GM21423 (cell line): ENCODE results near the gene NAPSA.
"Not testable (repeated sequence)": the region's sequence is repeated elsewhere in the genome, so short reads cannot be mapped to it uniquely, and the experiment has no call there.

Experiments
- ATAC-seq: cut with Tn5 transposase; IDR thresholded peaks from one replicate; pipeline ENCODE4 v1.9.1; 2021; ENCODE audit warnings: mild to moderate bottlenecking, moderate library complexity; ENCODE audit not compliant: unreplicated experiment

Gene NAPSA

DNA sequence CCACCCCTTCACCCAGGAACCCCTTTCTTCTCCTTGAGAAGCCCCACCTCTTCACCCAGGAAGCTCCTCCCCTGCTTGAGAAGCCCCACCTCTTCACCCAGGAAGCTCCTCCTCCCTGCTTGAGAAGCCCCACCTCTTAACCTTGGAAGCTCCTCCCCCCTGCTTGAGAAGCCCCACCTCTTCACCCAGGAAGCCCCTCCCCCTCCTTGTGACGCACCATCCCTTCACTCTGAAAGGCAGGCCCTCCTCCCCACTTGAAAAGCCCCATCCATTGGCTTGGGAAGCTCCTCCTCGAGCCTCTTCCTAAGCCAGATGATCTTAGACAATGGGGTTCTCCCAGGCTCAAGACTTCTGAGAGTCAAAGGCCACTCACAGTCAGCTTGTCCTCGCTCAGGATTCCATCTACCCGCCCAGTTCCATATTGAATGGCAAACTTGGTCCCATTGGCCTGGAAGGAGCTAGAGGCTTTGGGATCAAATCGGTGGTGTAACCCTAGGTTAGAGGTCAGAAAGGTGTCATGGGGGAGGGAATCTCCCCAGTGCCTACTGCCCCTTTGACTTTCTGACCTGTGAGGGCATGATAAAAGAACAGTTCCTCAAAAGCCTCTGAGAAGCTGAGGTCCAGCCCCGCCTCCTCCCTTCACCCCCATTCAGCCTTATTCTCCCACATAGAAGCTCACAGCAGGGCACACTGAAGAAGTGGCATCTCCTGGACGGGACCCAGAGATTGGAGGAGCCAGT is 4.0 kb downstream of the NAPSA start:
- ATAC-seq = no peak

DNA sequence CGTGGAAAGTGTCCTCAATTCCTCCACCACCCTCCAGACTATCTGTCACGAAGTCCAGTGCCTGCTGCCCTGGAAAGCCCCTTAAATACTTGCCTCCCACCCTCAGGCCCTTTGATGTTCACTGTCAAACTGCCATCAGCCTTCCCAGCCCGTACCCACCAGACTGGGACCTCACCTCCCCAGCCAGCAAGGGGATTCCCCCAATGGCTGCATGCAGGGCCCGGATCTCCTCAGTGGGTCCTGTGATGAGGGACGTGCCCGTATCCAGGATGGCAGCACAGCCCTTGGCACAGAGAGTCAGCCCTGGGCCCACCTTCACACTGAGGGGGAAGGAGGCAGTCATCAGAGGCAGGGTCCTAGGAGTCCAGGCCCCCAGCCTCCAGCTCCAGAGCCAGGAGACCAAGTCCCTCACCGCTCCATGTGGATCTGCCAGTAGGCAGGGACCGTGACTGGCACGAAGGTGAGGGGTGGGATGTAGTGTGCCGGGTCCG is 6.1 kb downstream of the NAPSA start:
- ATAC-seq = no peak

DNA sequence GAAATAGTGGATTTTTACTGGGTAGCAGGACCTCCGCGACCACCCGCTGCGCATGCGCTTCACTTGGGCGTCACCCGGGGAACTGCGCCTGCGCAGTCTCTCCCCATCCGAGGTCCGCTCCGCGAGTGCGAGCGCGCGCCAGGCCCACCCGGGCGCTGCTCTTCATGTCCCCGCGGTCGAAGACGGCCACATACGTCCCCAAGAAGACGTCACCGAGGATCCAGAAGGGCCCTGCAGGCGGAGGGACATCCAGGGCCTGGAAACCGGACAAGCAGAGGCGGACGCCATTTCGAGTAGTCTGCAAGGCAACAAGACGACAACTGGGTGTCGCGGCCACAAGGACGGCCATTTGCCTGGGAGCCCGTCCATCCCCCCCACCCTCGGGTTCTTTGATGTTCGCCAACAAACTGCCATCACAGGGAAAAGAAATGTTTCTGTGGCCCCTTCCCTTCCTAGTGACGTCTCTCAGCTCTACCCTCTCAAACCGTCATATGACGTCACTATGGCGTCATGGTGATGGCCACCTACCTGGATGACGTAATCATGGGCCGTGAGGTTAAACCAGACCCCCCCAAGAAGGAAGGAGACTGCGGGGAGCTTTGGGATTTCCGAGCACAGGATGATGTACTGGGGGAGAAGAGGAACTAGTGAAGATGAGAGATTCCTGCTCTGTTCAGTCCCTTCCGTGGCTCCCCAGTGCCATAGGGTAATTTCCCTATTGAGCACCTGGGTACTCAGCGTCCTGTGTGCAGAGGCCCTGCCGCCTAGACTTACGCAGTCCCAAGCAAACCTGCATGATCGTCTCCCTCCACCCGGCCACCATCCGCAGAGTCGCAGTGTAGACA is 6.7 kb downstream of the NAPSA start:
- no peak for ATAC-seq

DNA sequence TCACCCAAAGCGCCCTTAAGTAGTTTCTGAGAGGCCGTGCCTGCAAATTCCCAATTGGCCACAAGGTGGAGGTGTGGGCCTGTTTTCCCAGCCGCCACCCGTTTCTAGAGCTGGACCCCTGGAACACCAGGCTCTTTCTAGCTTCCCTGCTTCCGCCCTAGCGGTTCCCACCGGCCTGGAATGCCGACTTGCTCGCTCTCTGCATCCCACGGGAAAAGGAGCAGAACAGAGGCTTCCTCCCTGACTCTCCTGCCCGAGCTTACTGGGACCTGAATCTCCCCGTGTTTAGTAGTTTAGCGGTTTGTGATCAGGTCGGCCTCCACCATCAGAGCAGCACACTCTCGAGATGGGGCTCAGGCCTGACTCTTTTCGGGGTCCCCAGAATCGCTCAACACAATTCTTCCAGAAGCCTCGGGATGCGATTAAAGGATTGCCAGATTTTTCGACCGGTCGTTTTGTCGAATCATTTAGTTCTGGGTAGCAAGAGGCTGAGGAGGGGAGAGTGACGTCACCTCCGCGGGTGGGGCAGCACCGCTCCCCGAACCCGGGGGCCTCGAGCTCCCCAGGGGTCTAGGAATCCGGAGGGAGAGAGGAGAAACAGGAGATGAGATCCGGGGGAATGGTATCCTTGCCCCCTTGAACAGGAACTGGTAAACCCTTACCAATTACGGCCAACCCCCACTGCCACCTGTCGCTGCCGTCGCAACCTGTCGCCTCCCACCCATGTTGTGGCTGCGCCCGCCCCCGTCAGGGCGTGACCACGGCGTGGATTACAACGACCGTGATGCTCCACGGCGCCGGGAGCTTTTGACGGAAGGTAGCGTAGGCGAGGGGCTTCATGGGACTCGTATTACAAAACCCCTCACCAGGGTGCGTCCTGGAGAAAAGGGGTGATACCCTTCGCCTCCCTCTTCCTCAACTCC is 8.0 kb downstream of the NAPSA start:
- no peak for ATAC-seq

DNA sequence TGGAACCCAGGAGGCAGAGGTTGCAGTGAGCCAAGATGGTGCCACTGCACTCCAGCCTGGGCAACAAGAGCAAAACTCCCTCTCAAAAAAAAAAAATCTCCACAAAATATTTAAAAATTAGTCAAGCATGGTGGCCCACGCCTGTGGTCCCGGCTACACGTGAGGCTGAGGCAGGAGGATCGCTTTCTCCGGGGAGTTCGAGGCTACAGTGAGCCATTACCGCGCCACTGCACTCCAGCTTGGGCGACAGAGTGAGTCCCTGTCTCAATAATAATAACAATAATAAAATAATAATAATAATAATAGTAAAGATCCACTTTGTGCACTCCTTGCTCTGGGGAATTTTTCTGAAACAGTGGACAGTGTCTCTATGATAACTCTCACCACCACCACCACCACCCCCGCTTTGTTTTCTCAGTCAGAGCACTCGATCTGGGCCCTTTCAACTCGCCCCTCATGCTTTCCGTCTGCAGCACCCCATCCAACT is 8.7 kb downstream of the NAPSA start:
- ATAC-seq = no peak

DNA sequence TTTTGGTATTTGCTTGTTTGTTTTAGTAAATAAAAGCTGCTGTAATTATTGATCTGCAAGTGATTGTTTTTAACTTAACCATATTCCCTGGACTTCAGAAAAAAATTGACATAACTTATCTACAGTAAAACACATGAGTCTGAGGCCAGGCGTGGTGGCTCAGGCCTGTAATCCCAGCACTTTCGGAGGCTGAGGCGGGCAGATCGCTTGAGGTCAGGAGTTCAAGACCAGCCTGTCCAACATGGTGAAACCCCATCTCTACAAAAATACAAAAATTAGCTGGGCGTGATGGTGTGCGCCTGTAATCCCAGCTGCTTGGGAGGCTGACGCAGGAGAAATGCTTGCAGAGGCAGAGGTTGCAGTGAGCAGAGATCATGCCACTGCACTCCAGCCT is 12.0 kb downstream of the NAPSA start:
- ATAC-seq = not testable (repeated sequence)

DNA sequence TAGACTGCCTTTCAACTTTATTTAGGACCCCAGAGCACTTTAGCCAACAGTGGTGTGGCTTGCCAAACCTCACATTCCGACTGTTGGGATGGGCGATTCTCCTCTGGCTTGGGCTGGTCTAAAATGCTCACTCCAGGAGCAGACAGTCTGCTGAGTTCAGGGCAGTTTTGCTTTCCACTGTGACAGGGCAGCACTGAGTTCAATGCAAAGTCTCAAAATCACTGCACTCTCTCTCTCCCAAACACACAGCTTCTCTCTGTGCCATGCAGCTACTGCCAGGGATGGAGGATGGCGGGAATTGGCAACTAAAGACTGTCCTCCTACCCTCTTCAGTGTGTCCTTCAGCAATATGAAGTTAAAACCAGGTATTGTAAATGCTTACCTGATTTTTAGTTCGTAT is 13.2 kb downstream of the NAPSA start:
- no peak for ATAC-seq

DNA sequence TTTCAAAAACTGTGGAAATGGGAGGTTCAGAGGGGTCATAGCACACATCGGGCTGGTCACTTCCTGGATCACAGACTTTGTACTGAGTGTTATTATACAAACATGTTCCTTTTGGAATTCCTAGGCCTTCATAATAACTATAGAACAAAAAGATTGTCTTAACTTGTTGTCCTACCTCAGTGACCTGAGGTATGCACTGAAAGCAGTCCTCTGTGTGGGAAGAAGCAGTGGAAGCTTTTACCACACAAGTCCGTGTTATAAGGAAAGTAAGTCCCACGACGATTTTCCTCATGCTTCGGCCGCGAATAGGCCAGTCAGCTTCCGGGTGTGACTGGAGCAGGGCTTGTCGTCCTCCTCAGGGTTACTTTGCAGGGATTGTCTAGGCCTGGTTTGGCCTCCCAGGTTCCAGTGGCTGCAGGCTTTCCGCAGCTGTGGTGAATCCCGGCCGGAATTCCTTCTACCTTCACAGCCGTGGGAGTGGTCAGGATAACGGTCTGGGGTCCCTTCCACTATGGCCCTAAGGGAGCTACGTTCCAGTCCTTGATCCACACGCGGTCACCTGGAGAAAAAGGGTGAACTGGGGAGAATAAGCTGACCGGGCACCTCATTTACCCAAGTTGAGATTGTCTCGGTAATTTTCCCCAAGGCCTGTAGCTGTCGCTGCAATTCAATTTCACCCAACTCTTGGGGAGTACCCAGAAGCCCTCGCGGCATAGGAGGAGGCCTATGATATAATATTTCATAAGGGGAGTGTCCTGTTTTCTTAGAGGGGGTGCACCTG is 16.0 kb downstream of the NAPSA start:
- no peak for ATAC-seq

DNA sequence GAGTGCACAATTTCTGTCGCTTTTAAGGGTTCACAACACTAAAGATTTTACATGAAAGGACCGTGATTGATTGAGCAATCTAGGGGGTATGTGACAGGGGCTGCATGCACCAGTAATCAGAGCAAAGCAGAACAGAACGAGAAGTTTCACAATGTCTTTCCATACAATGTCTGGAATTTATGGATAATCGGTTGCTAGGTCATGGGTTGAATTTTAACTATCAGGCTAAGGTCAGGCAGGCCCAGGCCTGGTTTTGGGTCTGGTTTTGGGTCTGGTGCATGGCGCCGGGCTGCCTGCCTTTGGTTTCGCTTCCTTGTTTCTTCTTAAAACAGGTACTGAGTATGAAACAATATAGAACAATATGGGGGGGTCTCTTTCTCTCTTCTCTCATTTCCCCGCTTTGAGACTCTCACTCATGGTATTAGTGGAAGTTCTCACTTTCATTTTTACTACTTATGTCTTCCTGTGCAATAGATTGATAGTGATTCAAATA is 18.3 kb downstream of the NAPSA start:
- peak; percentile 46 for ATAC-seq

DNA sequence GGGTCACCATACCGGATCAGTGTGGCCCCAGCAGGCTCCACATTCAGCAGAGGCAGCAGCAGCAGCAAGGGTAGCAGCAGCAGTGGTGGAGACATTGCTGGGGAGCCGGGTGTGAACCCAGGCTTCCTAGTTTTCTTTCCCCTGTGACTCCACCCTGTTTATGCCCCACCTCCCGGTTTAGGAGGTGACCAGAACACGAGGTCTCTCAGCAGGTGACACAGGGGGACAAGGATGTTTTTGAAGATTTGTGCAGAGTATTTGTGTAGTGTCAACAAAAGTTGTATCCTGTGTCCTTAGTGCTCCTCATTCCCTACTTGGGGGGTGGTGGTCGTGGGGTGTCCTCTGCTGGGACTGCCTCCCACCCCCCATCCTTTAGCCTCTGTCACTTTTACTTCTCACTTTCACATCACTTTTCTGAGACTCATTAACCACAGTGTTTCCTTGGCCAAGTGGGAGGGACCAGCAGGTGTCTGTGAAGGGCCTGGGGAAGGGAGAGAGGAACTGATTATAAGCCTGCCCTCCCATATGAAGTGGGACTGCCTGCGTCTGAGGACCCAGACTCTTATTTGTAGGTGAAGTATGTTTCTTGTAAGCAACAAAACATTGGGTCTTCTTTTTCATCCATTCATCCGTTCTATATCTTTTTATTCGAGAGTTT is 20.6 kb downstream of the NAPSA start:
- ATAC-seq = peak; percentile 52

DNA sequence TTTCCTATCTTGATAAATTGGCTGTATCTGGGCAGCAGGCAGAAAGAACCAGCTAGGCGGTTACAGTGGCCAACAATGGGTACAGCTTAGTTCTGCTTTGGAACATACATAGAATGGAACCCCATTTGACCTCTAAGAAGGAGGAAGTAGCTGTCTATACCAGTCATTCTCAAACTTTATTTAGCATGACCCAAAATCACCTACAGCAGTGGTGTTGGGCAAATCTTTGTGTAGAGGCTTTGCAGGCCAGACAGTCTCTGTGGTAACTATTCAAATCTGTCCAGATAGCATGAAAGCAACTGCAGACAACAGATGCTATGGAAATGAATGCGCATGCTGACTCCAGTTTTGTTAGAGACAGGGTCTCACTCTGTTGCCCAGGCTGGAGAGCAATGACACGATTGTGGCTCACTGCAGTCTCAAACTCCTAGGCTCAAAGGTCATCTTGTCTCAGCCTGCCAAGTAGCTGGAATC is 24.3 kb downstream of the NAPSA start:
- peak; percentile 61 for ATAC-seq

DNA sequence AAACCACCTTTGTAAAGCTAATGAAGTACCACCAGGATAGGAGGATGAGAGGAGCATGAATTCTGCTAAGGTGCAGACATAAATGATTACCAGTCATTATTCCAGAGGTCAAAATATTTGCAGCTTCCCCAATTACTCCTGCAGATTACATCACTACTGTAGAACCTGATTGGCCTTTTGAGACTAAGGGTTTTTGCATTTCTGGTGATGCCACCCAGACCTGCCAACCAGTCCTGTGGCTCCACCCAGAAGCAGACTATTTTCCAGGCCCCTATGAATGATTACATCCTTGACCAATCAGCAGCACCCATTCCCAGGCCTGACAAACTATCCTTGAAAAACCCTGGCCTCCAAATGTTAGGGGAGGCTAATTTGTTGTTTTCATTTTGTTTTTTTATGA is 25.1 kb downstream of the NAPSA start:
- ATAC-seq = no peak

DNA sequence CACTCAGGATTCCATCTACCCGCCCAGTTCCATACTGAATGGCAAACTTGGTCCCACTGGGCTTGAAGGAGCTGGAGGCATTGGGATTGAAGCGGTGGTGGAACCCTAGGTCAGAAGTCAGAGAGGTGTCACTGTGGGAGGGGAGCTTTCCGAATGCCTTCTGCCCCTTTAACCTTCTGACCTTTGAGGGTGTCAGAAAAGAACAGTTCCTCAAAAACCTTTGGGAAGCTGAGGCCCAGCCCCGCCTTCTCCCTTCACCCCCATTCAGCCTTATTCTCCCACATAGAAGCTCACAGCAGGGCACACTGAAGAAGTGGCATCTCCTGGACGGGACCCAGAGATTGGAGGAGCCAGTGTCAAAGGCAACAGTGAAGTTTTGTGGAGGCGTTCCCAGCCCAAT is 28.4 kb downstream of the NAPSA start:
- ATAC-seq = not testable (repeated sequence)

DNA sequence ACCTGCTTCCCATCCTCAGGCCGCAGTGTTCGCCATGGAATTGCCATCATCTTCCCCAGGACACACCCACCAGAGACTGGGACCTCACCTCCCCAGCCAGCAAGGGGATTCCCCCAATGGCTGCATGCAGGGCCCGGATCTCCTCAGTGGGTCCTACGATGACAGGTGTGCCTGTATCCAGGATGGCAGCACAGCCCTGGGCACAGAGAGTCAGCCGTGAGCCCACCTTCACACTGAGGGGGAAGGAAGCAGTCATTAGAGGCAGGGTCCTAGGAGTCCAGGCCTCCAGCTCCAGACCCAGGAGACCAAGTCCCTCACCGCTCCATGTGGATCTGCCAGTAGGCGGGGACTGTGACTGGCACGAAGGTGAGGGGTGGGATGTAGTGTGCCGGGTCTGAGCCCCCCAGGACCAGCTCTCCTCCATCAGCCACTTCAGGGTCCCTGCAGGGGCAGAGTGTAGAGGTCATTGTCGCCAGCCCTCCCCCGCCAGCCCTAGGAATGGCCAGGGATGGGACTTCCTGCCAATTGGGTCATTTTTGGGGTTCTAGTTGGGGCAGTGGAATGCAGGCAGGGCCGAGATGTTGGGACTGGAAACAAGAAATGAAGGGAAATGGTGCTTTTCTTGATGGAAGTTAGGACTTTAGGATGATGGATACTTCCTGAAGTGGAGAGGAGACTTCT is 30.6 kb downstream of the NAPSA start:
- no peak for ATAC-seq

DNA sequence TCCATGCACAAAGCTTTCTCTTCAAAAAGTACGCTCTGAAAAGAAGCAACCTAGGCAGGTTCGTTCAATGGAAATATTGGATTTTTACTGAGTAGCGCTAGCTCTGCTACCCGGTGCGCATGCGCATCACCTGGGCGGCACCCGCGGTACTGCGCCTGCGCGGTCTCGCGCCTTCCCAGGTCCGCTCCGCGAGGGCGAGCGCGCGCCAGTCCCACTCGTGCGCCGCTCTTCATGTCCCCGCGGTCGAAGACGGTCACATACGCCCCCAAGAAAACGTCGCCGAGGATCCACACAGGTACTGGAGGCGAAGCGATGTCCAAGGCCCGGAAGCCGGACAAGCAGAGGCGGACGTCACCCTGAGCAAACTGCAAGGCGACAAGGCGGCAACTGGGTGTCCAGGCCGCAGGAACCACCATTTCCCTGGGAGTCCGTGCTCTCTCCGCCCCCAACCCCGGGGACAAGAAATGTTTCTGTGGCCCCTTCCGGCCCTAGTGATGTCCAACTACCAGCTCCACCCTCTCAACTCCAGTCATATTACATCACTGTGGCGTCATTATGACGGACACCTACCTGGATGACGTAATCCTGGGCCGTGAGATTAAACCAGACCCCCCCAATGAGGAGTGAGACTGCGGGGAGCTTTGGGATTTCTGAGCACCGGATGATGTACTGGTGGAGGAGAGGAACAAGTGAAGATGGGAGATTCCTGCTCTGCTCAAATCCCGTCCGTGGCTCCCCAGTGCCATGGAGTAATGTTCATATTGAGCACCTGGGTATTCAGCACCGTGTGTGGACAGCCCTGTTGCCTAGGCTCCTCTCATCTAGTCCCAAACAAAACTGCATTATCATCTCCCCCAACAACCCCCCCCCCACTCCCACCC is 31.5 kb downstream of the NAPSA start:
- peak; percentile 19 for ATAC-seq

DNA sequence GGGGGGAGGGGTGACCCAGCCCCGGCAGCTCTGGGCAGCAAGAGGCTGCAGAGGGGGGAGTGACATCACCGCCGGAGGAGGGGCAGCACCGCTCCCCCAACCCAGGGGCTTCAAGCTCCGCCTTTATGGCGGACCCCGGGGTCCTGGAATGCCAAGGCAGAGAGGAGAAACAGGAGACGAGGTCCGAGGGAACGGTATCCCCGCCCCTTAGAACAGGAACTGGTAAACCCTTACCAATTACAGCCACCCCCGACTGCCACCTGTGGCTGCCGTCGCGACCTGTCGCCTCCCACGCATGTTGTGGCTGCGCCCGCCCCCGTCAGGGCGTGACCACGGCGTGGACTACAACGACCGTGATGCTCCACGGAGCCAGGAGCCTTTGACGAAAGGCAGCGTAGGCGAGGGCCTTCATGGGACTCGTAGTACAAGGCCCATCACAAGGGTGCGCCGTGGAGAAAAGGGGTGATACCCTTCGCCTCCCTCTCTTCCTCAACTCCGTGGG is 32.2 kb downstream of the NAPSA start:
- ATAC-seq = peak; percentile 47

DNA sequence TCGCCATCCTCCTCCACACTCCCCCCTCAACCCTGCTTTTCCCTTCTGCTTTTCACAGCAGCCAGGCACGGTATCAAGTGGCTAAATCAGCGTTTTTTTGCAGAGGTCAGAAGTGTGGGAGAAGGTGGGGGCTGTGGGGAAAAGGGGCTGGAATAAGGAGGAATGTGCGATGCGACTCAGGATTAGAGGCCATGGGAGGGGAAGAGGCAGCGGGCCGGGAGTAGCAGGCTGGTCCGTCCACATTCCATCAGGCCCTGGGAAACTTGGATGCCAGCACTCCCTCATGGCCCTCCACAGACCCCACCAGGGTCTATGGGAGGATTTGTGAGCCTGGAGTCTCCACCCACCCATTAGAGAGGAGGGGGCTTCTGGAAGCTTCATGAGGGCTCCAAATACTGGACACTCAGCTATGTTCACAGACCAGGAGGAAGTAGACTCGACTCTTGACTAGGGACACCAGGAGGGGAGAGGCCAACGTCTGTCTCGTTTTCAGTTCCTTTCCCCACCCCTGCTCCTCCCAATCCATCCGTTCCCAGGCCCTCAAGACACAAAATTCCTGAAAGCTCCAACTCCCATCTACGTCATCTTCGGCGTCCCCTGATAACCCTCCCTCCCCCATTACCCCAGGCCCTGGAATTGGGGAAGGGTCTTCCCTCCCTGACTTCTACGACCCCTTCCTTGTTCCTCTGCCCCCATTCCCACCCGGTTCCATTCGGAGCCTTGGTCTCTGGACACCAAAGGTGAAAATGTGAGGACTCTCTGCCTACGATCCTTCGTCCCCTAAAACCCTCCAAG is 33.0 kb downstream of the NAPSA start:
- ATAC-seq = no peak
